ENCODE results near the gene UBE3B.

The UBE3B gene

GRCh38 chr12:109519787-109520186 is 42.4 kb downstream of the UBE3B start:
- Histone ChIP-seq H3K27me3 (ENCODE audit: control insufficient read depth, insufficient read depth, low read length) (no peaks in the 10 kb centered on the region), H3K36me3 (ENCODE audit: control insufficient read depth, insufficient read depth, low read length) (peaks cover 60% of the 10 kb centered on the region), H3K4me3 (ENCODE audit: low read depth, low read length) (no peak overlapping the region), H3K9me3 (ENCODE audit: control insufficient read depth, insufficient read depth, low read length) (no peaks in the 10 kb centered on the region), H3K4me1 (ENCODE audit: control insufficient read depth, insufficient read depth, low read length) (no peaks in the 10 kb centered on the region), H3K9ac (ENCODE audit: low read depth, low read length) (no peak overlapping the region), H3K27ac (ENCODE audit: low read depth, low read length) (no peak overlapping the region)

GRCh38 chr12:109521831-109522230 is 44.4 kb downstream of the UBE3B start:
- H3K27ac ChIP-seq (ENCODE audit: low read depth, low read length): no peak overlapping the region
- no peaks in the 10 kb centered on the region for H3K27me3 ChIP-seq (ENCODE audit: control insufficient read depth, insufficient read depth, low read length)
- H3K9me3 ChIP-seq (ENCODE audit: control insufficient read depth, insufficient read depth, low read length): no peaks in the 10 kb centered on the region
- H3K4me3 ChIP-seq (ENCODE audit: low read depth, low read length): no peak overlapping the region
- no peak overlapping the region for H3K9ac ChIP-seq (ENCODE audit: low read depth, low read length)
- no peaks in the 10 kb centered on the region for H3K4me1 ChIP-seq (ENCODE audit: control insufficient read depth, insufficient read depth, low read length)
- H3K36me3 ChIP-seq (ENCODE audit: control insufficient read depth, insufficient read depth, low read length): peaks cover 55% of the 10 kb centered on the region

- Histone ChIP-seq H3K27ac (ENCODE audit: low read depth, low read length) (no peak overlapping the region), H3K9me3 (ENCODE audit: control insufficient read depth, insufficient read depth, low read length) (no peaks in the 10 kb centered on the region), H3K4me1 (ENCODE audit: control insufficient read depth, insufficient read depth, low read length) (no peaks in the 10 kb centered on the region), H3K36me3 (ENCODE audit: control insufficient read depth, insufficient read depth, low read length) (peaks cover 44% of the 10 kb centered on the region), H3K4me3 (ENCODE audit: low read depth, low read length) (no peak overlapping the region), H3K9ac (ENCODE audit: low read depth, low read length) (no peak overlapping the region), H3K27me3 (ENCODE audit: control insufficient read depth, insufficient read depth, low read length) (no peaks in the 10 kb centered on the region)
These were observed 45.6 kb downstream of the UBE3B start for GRCh38 chr12:109523071-109523470.

- no peaks in the 10 kb centered on the region for H3K9me3 ChIP-seq (ENCODE audit: control insufficient read depth, insufficient read depth, low read length)
- H3K4me1 ChIP-seq (ENCODE audit: control insufficient read depth, insufficient read depth, low read length): no peaks in the 10 kb centered on the region
- peaks cover 44% of the 10 kb centered on the region for H3K36me3 ChIP-seq (ENCODE audit: control insufficient read depth, insufficient read depth, low read length)
These were observed 46.1 kb downstream of the UBE3B start for GRCh38 chr12:109523504-109523903.

GRCh38 chr12:109524466-109525278 is 47.2 kb downstream of the UBE3B start:
- Histone ChIP-seq H3K9me3 (ENCODE audit: control insufficient read depth, insufficient read depth, low read length) (no peaks in the 10 kb centered on the region), H3K27ac (ENCODE audit: low read depth, low read length) (peak overlapping the region; percentile 56), H3K36me3 (ENCODE audit: control insufficient read depth, insufficient read depth, low read length) (peaks cover 37% of the 10 kb centered on the region), H3K4me1 (ENCODE audit: control insufficient read depth, insufficient read depth, low read length) (peaks cover 2% of the 10 kb centered on the region; the same call in 1 of the 2 replicates), H3K4me3 (ENCODE audit: low read depth, low read length) (no peak overlapping the region), H3K27me3 (ENCODE audit: control insufficient read depth, insufficient read depth, low read length) (no peaks in the 10 kb centered on the region), H3K9ac (ENCODE audit: low read depth, low read length) (no peak overlapping the region)

More at GRCh38 chr12:109523504-109523903, 46.1 kb downstream of the UBE3B start:
- H3K27ac ChIP-seq (ENCODE audit: low read depth, low read length): no peak overlapping the region
- H3K4me3 ChIP-seq (ENCODE audit: low read depth, low read length): no peak overlapping the region
- no peak overlapping the region for H3K9ac ChIP-seq (ENCODE audit: low read depth, low read length)
- H3K27me3 ChIP-seq (ENCODE audit: control insufficient read depth, insufficient read depth, low read length): no peaks in the 10 kb centered on the region

GRCh38 chr12:109525279-109525585 is 47.8 kb downstream of the UBE3B start:
- Histone ChIP-seq H3K9ac (ENCODE audit: low read depth, low read length) (no peak overlapping the region), H3K9me3 (ENCODE audit: control insufficient read depth, insufficient read depth, low read length) (no peaks in the 10 kb centered on the region), H3K27ac (ENCODE audit: low read depth, low read length) (peak overlapping the region; percentile 56), H3K4me3 (ENCODE audit: low read depth, low read length) (no peak overlapping the region), H3K4me1 (ENCODE audit: control insufficient read depth, insufficient read depth, low read length) (peaks cover 4% of the 10 kb centered on the region; the same call in 1 of the 2 replicates), H3K27me3 (ENCODE audit: control insufficient read depth, insufficient read depth, low read length) (no peaks in the 10 kb centered on the region), H3K36me3 (ENCODE audit: control insufficient read depth, insufficient read depth, low read length) (peaks cover 32% of the 10 kb centered on the region)

GRCh38 chr12:109527489-109528123 is 50.2 kb downstream of the UBE3B start:
- H3K4me1 ChIP-seq (ENCODE audit: control insufficient read depth, insufficient read depth, low read length): peaks cover 4% of the 10 kb centered on the region; the same call in 1 of the 2 replicates
- H3K27me3 ChIP-seq (ENCODE audit: control insufficient read depth, insufficient read depth, low read length): no peaks in the 10 kb centered on the region
- no peak overlapping the region for H3K27ac ChIP-seq (ENCODE audit: low read depth, low read length)
- no peaks in the 10 kb centered on the region for H3K9me3 ChIP-seq (ENCODE audit: control insufficient read depth, insufficient read depth, low read length)
- no peak overlapping the region for H3K9ac ChIP-seq (ENCODE audit: low read depth, low read length)
- H3K4me3 ChIP-seq (ENCODE audit: low read depth, low read length): no peak overlapping the region
- peaks cover 22% of the 10 kb centered on the region; the same call in 1 of the 2 replicates for H3K36me3 ChIP-seq (ENCODE audit: control insufficient read depth, insufficient read depth, low read length)

GRCh38 chr12:109529691-109530640 is 52.5 kb downstream of the UBE3B start:
- Histone ChIP-seq H3K4me1 (ENCODE audit: control insufficient read depth, insufficient read depth, low read length) (peaks cover 4% of the 10 kb centered on the region; the same call in 1 of the 2 replicates), H3K4me3 (ENCODE audit: low read depth, low read length) (no peak overlapping the region), H3K9ac (ENCODE audit: low read depth, low read length) (no peak overlapping the region), H3K36me3 (ENCODE audit: control insufficient read depth, insufficient read depth, low read length) (peaks cover 15% of the 10 kb centered on the region; the same call in 1 of the 2 replicates), H3K9me3 (ENCODE audit: control insufficient read depth, insufficient read depth, low read length) (no peaks in the 10 kb centered on the region), H3K27ac (ENCODE audit: low read depth, low read length) (no peak overlapping the region), H3K27me3 (ENCODE audit: control insufficient read depth, insufficient read depth, low read length) (no peaks in the 10 kb centered on the region)

- H3K9me3 ChIP-seq (ENCODE audit: control insufficient read depth, insufficient read depth, low read length): no peaks in the 10 kb centered on the region
These were observed 54.0 kb downstream of the UBE3B start for GRCh38 chr12:109531411-109531810.

GRCh38 chr12:109532721-109533486 is 55.5 kb downstream of the UBE3B start:
- no peaks in the 10 kb centered on the region for H3K9me3 ChIP-seq (ENCODE audit: control insufficient read depth, insufficient read depth, low read length)
- peaks cover 4% of the 10 kb centered on the region; the same call in 1 of the 2 replicates for H3K4me1 ChIP-seq (ENCODE audit: control insufficient read depth, insufficient read depth, low read length)
- no peak overlapping the region for H3K9ac ChIP-seq (ENCODE audit: low read depth, low read length)
- peaks cover 17% of the 10 kb centered on the region; the same call in 1 of the 2 replicates for H3K36me3 ChIP-seq (ENCODE audit: control insufficient read depth, insufficient read depth, low read length)
- no peaks in the 10 kb centered on the region for H3K27me3 ChIP-seq (ENCODE audit: control insufficient read depth, insufficient read depth, low read length)
- H3K27ac ChIP-seq (ENCODE audit: low read depth, low read length): no peak overlapping the region
- no peak overlapping the region for H3K4me3 ChIP-seq (ENCODE audit: low read depth, low read length)

More at GRCh38 chr12:109531411-109531810, 54.0 kb downstream of the UBE3B start:
- H3K9ac ChIP-seq (ENCODE audit: low read depth, low read length): no peak overlapping the region
- no peak overlapping the region for H3K27ac ChIP-seq (ENCODE audit: low read depth, low read length)
- peaks cover 17% of the 10 kb centered on the region; the same call in 1 of the 2 replicates for H3K36me3 ChIP-seq (ENCODE audit: control insufficient read depth, insufficient read depth, low read length)
- H3K27me3 ChIP-seq (ENCODE audit: control insufficient read depth, insufficient read depth, low read length): no peaks in the 10 kb centered on the region
- peaks cover 4% of the 10 kb centered on the region; the same call in 1 of the 2 replicates for H3K4me1 ChIP-seq (ENCODE audit: control insufficient read depth, insufficient read depth, low read length)
- no peak overlapping the region for H3K4me3 ChIP-seq (ENCODE audit: low read depth, low read length)

Data from HUES48 (cell line).